Measurements from ENCODE around the gene PSMD14.

GRCh38 chr2:161362568-161363166 is 54.4 kb downstream of the PSMD14 start:
- no peak for TF ChIP-seq ZBTB26 (tag by site-specific recombination; optimal IDR thresholded peaks at IDR 0.05)
- TF ChIP-seq, protein P1, sequence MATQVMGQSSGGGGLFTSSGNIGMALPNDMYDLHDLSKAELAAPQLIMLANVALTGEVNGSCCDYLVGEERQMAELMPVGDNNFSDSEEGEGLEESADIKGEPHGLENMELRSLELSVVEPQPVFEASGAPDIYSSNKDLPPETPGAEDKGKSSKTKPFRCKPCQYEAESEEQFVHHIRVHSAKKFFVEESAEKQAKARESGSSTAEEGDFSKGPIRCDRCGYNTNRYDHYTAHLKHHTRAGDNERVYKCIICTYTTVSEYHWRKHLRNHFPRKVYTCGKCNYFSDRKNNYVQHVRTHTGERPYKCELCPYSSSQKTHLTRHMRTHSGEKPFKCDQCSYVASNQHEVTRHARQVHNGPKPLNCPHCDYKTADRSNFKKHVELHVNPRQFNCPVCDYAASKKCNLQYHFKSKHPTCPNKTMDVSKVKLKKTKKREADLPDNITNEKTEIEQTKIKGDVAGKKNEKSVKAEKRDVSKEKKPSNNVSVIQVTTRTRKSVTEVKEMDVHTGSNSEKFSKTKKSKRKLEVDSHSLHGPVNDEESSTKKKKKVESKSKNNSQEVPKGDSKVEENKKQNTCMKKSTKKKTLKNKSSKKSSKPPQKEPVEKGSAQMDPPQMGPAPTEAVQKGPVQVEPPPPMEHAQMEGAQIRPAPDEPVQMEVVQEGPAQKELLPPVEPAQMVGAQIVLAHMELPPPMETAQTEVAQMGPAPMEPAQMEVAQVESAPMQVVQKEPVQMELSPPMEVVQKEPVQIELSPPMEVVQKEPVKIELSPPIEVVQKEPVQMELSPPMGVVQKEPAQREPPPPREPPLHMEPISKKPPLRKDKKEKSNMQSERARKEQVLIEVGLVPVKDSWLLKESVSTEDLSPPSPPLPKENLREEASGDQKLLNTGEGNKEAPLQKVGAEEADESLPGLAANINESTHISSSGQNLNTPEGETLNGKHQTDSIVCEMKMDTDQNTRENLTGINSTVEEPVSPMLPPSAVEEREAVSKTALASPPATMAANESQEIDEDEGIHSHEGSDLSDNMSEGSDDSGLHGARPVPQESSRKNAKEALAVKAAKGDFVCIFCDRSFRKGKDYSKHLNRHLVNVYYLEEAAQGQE (tag by site-specific recombination; IDR thresholded peaks at IDR 0.05): no peak
- TF ChIP-seq ZFP3 (tag by site-specific recombination; IDR thresholded peaks at IDR 0.05; ENCODE audit: low read depth): no peak
- no peak for TF ChIP-seq ZNF555 (tag by site-specific recombination; conservative IDR thresholded peaks at IDR 0.05)
- no peak for TF ChIP-seq CTCF (tag by site-specific recombination; IDR thresholded peaks at IDR 0.05)
- TF ChIP-seq ZNF114 (tag by site-specific recombination; IDR thresholded peaks at IDR 0.05): no peak
- TF ChIP-seq ZNF274 (IDR thresholded peaks at IDR 0.05; ENCODE audit: low read length): no peak
- no peak for TF ChIP-seq ZNF274 (tag by site-specific recombination; IDR thresholded peaks at IDR 0.05; ENCODE audit: borderline replicate concordance)
- TF ChIP-seq ZBTB49 (tag by site-specific recombination; IDR thresholded peaks at IDR 0.05; ENCODE audit: low read depth): no peak
- no peak for TF ChIP-seq ZNF629 (tag by site-specific recombination; IDR thresholded peaks at IDR 0.05)
- no peak for TF ChIP-seq PBX3 (CRISPR knock-in tag; IDR thresholded peaks at IDR 0.05)

Measured in HEK293 (cell line).